GM06990 (cell line): ENCODE results near the gene RTRAF.

Source experiments
- DNase-seq: peaks from one replicate; pipeline ENCODE4 v3.0.0-alpha.2; 2011; ENCODE audit not compliant: insufficient read length; ENCODE audit errors: extremely low read depth
- H3K27me3 ChIP-seq: replicated peaks from 2 replicates; pipeline ENCODE4 v1.6.0; 2011; ENCODE audit warnings: low read length; ENCODE audit not compliant: control insufficient read depth, insufficient read depth
- H3K36me3 ChIP-seq: 2 replicates; pipeline ENCODE4 v1.5.1; 2011; ENCODE audit warnings: low read length; ENCODE audit not compliant: control insufficient read depth, insufficient read depth
- H3K4me3 ChIP-seq: replicated peaks from 2 replicates; pipeline ENCODE4 v1.5.1; 2011; ENCODE audit warnings: low read depth, mild to moderate bottlenecking, control low read depth, low read length
- CTCF ChIP-seq: IDR thresholded peaks from 2 replicates; pipeline ENCODE4 v1.5.1; 2011; ENCODE audit warnings: low read length, control low read depth, mild to moderate bottlenecking, inconsistent platforms; ENCODE audit not compliant: insufficient read depth, poor library complexity, severe bottlenecking

Gene RTRAF

DNA sequence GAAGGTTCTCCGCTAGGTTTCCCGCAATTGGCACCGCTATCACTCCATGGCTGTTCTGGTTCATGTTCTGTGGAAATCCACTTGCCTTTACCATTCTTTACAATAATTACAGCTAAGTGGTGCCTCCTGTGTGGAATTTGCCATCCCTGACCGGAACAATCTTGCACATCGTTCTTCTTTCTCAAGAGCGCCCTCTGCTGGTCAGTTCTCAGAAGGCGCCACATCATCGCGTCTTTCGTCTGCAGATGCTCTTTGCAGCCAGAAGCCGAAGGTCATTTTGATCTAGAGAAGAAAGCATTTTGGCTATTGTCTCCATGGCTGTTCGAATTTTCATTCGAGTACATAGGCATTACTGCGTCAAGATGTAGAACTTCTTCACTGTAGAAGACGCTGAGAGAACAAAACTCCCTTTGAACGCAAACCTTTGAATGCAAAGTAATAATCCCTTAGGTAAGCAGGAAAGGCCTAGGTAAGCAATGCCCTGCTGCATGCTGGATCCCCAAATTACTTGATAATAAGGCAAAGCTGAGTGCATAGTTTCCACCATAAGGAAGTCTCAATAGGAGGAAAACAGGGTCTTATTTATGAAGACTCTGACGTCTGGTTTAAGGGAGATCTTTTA, 10.1 kb upstream of the RTRAF start:
- no peak for DNase-seq
- peak; percentile 78 for TF ChIP-seq CTCF
- Histone ChIP-seq H3K36me3 (no peaks in the 10 kb centered on the region), H3K27me3 (no peaks in the 10 kb centered on the region), H3K4me3 (no peak overlapping the region)

GRCh38 chr14:51981218-51981854, 8.0 kb upstream of the RTRAF start:
- H3K36me3 ChIP-seq, result no peaks in the 10 kb centered on the region
- no peak overlapping the region for H3K4me3 ChIP-seq
- DNase-seq, result peak; percentile 33
- TF ChIP-seq CTCF, result no peak
- no peaks in the 10 kb centered on the region for H3K27me3 ChIP-seq

GRCh38 chr14:51988221-51988620, 1.1 kb upstream of the RTRAF start:
- DNase-seq, result no peak
- no peak for TF ChIP-seq CTCF
- no peak overlapping the region for H3K4me3 ChIP-seq

GRCh38 chr14:51990488-51990887, 1.1 kb downstream of the RTRAF start:
- no peaks in the 10 kb centered on the region for H3K27me3 ChIP-seq
- peak overlapping the region; percentile 95 for H3K4me3 ChIP-seq
- H3K36me3 ChIP-seq, result peaks cover 6% of the 10 kb centered on the region
- DNase-seq, result no peak
- no peak for TF ChIP-seq CTCF

More at GRCh38 chr14:51988221-51988620, 1.1 kb upstream of the RTRAF start:
- Histone ChIP-seq H3K36me3 (peaks cover 4% of the 10 kb centered on the region), H3K27me3 (no peaks in the 10 kb centered on the region)

DNA sequence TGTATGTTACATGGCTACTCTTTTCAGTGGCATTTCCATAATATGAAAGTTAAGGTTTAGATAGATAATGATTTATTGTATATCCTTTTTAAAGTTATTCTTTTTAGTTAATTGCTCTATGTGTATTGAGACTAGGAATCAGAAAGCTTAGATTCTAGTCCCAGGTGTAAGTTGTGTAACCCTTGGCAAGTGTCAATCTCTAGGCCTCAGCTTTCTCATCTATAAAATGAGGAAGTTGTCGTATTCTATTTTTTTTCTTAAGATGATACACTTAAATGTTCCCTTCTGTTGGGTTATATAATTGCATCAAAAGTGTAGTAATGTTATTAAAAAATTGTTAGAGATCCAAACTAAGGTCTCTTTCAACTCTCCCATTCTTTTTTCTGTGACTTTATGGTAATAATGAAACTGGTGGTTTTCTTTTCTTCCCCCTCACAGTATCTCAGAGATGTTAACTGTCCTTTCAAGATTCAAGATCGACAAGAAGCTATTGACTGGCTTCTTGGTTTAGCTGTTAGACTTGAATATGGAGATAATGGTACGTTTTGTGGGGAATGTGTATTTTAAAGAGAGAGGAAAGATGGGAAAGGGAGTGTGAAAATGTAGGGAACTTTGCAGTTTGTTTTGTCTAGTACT, 4.1 kb downstream of the RTRAF start:
- no peaks in the 10 kb centered on the region for H3K27me3 ChIP-seq
- peaks cover 6% of the 10 kb centered on the region for H3K36me3 ChIP-seq
- H3K4me3 ChIP-seq, result no peak overlapping the region
- no peak for TF ChIP-seq CTCF
- DNase-seq, result no peak
